Mesenchymal stem cell (in vitro differentiated cells and primary cell): ENCODE results near the gene TIMM22.
"Not testable (repeated sequence)": the region's sequence is repeated elsewhere in the genome, so short reads cannot be mapped to it uniquely, and the experiment has no call there.

Experiments
- DNase-seq: peaks from one replicate; pipeline ENCODE4 v3.0.0-alpha.2; 2013
- H2AFZ ChIP-seq: one replicate; pipeline ENCODE4 v1.6.1; 2013; ENCODE audit warnings: low read depth, mild to moderate bottlenecking, control low read depth, inconsistent platforms, low read length, moderate library complexity
- H2AK5ac ChIP-seq: 2 replicates; pipeline ENCODE4 v1.6.1; 2013; ENCODE audit warnings: low read length, moderate library complexity, mild to moderate bottlenecking, inconsistent platforms; ENCODE audit not compliant: severe bottlenecking
- H2BK120ac ChIP-seq: one replicate; pipeline ENCODE4 v1.6.1; 2013; ENCODE audit warnings: low read depth, mild to moderate bottlenecking, inconsistent platforms, low read length, moderate library complexity
- H2BK12ac ChIP-seq, 2 experiments: one replicate each; pipeline ENCODE4 v1.6.1; 2013; ENCODE audit warnings: inconsistent platforms in 2 of 2, low read length in 2 of 2, mild to moderate bottlenecking in 2 of 2, moderate library complexity in 2 of 2, control low read depth in 1 of 2
- H2BK15ac ChIP-seq: one replicate; pipeline ENCODE4 v1.6.1; 2013; ENCODE audit warnings: mild to moderate bottlenecking, low read depth, inconsistent platforms; ENCODE audit not compliant: poor library complexity, severe bottlenecking
- H2BK5ac ChIP-seq: 2 replicates; pipeline ENCODE4 v1.6.1; 2013; ENCODE audit warnings: low read depth, mild to moderate bottlenecking, low read length, control low read depth, inconsistent platforms; ENCODE audit not compliant: poor library complexity, severe bottlenecking
- H3K14ac ChIP-seq, 2 experiments: one replicate each; pipeline ENCODE4 v1.6.1; 2013; ENCODE audit warnings: inconsistent platforms in 2 of 2, low read length in 2 of 2, control low read depth in 1 of 2, mild to moderate bottlenecking in 1 of 2, moderate library complexity in 1 of 2
- H3K18ac ChIP-seq, 2 experiments: one replicate each; pipeline ENCODE4 v1.6.1; 2013; ENCODE audit warnings: inconsistent platforms in 2 of 2, low read length in 2 of 2, control low read depth in 1 of 2, low read depth in 1 of 2, mild to moderate bottlenecking in 1 of 2
- H3K23ac ChIP-seq, 2 experiments: one replicate each; pipeline ENCODE4 v1.6.1; 2013; ENCODE audit warnings: inconsistent platforms in 2 of 2, low read length in 2 of 2, mild to moderate bottlenecking in 2 of 2, moderate library complexity in 2 of 2, control low read depth in 1 of 2
- H3K27ac ChIP-seq: 2 replicates; pipeline ENCODE4 v1.5.1; 2013; ENCODE audit warnings: mild to moderate bottlenecking, moderate library complexity, low read length, control low read depth, inconsistent platforms; ENCODE audit not compliant: poor library complexity, severe bottlenecking
- H3K27me3 ChIP-seq, 2 experiments: 2 replicates each; pipeline versions ENCODE4 v1.6.1 to v1.7.0; 2013; ENCODE audit warnings: low read length in 2 of 2, mild to moderate bottlenecking in 2 of 2, moderate library complexity in 2 of 2, control low read depth in 1 of 2, inconsistent platforms in 1 of 2; ENCODE audit not compliant: control insufficient read depth in 1 of 2, insufficient read depth in 1 of 2
- H3K36me3 ChIP-seq, 2 experiments: 2 replicates each; pipeline versions ENCODE4 v1.6.1 to v1.7.0; 2013; ENCODE audit warnings: low read length in 2 of 2, control low read depth in 1 of 2, inconsistent platforms in 1 of 2, low read depth in 1 of 2, mild to moderate bottlenecking in 1 of 2; ENCODE audit not compliant: insufficient read depth in 2 of 2, control insufficient read depth in 1 of 2
- H3K4ac ChIP-seq, 2 experiments: one replicate each; pipeline ENCODE4 v1.6.1; 2013; ENCODE audit warnings: inconsistent platforms in 2 of 2, low read length in 2 of 2, mild to moderate bottlenecking in 2 of 2, moderate library complexity in 2 of 2, control low read depth in 1 of 2, low read depth in 1 of 2
- H3K4me1 ChIP-seq: 2 replicates; pipeline ENCODE4 v1.6.1; 2013; ENCODE audit warnings: low read depth, low read length, control low read depth; ENCODE audit not compliant: control insufficient read depth, insufficient read depth
- H3K4me2 ChIP-seq: 2 replicates; pipeline ENCODE4 v1.6.1; 2013; ENCODE audit warnings: low read length, mild to moderate bottlenecking, inconsistent platforms; ENCODE audit not compliant: poor library complexity, severe bottlenecking
- H3K4me3 ChIP-seq, 2 experiments: 2 replicates each; pipeline versions ENCODE4 v1.5.1 to v1.7.0; 2013; ENCODE audit warnings: low read length in 2 of 2, mild to moderate bottlenecking in 2 of 2, control low read depth in 1 of 2, low read depth in 1 of 2; ENCODE audit not compliant: insufficient read depth in 1 of 2
- H3K79me1 ChIP-seq: replicated peaks from 2 replicates; pipeline ENCODE4 v1.6.1; 2013; ENCODE audit warnings: mild to moderate bottlenecking, control low read depth, low read length, inconsistent platforms; ENCODE audit not compliant: poor library complexity, severe bottlenecking
- H3K9ac ChIP-seq: 2 replicates; pipeline ENCODE4 v1.7.0; 2013; ENCODE audit warnings: mild to moderate bottlenecking, low read length, moderate library complexity
- H3K9me3 ChIP-seq: 2 replicates; pipeline ENCODE4 v1.7.0; 2013; ENCODE audit warnings: mild to moderate bottlenecking, low read length; ENCODE audit not compliant: control insufficient read depth
- H4K8ac ChIP-seq: one replicate; pipeline ENCODE4 v1.6.1; 2013; ENCODE audit warnings: inconsistent platforms, mild to moderate bottlenecking, low read length, moderate library complexity
- H4K91ac ChIP-seq: one replicate; pipeline ENCODE4 v1.6.1; 2013; ENCODE audit warnings: mild to moderate bottlenecking, low read length, inconsistent platforms
- WGBS: methylation state at CpG from one replicate; pipeline ENCODE4 v1.1.7; 2013; ENCODE audit warnings: mixed read lengths; 5-methylcytosine and 5-hydroxymethylcytosine counted together

The TIMM22 gene

GRCh38 chr17:992933-993332 lies 4.0 kb upstream of the TIMM22 start:
- Histone ChIP-seq H3K14ac (no peak overlapping the region), H2BK120ac (no peak overlapping the region), H3K36me3 (peaks cover 0 to 3% of the 10 kb centered on the region in 2 experiments), H3K4me3 (no peak overlapping the region), H4K91ac (no peak overlapping the region), H2AK5ac (peak overlapping the region; percentile 22), H3K79me1 (peaks cover 2% of the 10 kb centered on the region), H3K27me3 (no peaks in the 10 kb centered on the region), H3K4ac (no peak overlapping the region), H3K9ac (no peak overlapping the region), H3K9me3 (no peaks in the 10 kb centered on the region), H2BK5ac (no peak overlapping the region), H2BK12ac (no peak overlapping the region), H3K4me2 (no peak overlapping the region), H3K23ac (no peak overlapping the region), H3K27ac (no peak overlapping the region), H2BK15ac (no peak overlapping the region), H3K18ac (no peak overlapping the region), H2AFZ (no peak overlapping the region), H4K8ac (no peak overlapping the region), H3K4me1 (peaks cover 5% of the 10 kb centered on the region)
- peak; percentile 46 for DNase-seq
- 60% methylated on average over 12 of the region's 13 CpGs for WGBS

- H3K14ac ChIP-seq, H3K4ac ChIP-seq, H2BK12ac ChIP-seq, H2BK15ac ChIP-seq, H3K27me3 ChIP-seq, DNase-seq, H2AFZ ChIP-seq, H4K8ac ChIP-seq, H3K9me3 ChIP-seq, H3K23ac ChIP-seq, H2BK120ac ChIP-seq, H3K79me1 ChIP-seq, H3K4me1 ChIP-seq, H3K18ac ChIP-seq, H4K91ac ChIP-seq, H3K4me3 ChIP-seq, H3K9ac ChIP-seq, H2BK5ac ChIP-seq: not testable (repeated sequence)
- H2AK5ac ChIP-seq: peak overlapping the region; percentile 74
- peak overlapping the region; percentile 84 for H3K27ac ChIP-seq
- 86% methylated on average over 8 of the region's 8 CpGs for WGBS
- H3K4me2 ChIP-seq: peak overlapping the region; percentile 29
- peaks cover 11 to 18% of the 10 kb centered on the region in 2 experiments for H3K36me3 ChIP-seq
Measured at GRCh38 chr17:995324-995723, 1.6 kb upstream of the TIMM22 start.

- Histone ChIP-seq H3K9ac (peak overlapping the region; percentile 100), H2BK120ac (no peak overlapping the region), H3K4me3 (peak overlapping the region in 1 of 2 experiments; percentile 100), H2AK5ac (no peak overlapping the region), H3K23ac (no peak overlapping the region), H2AFZ (no peak overlapping the region), H3K27ac (no peak overlapping the region), H3K9me3 (no peaks in the 10 kb centered on the region), H3K4ac (no peak overlapping the region), H3K36me3 (peaks cover 31 to 40% of the 10 kb centered on the region in 2 experiments), H3K4me2 (peak overlapping the region; percentile 61), H3K18ac (no peak overlapping the region), H3K4me1 (peaks cover 29% of the 10 kb centered on the region), H4K8ac (no peak overlapping the region), H2BK12ac (peak overlapping the region in 1 of 2 experiments; percentile 19), H3K79me1 (peaks cover 5% of the 10 kb centered on the region), H3K14ac (no peak overlapping the region), H4K91ac (no peak overlapping the region), H3K27me3 (no peaks in the 10 kb centered on the region), H2BK15ac (no peak overlapping the region), H2BK5ac (no peak overlapping the region)
- DNase-seq: no peak
- WGBS: 82% methylated on average over 2 of the region's 2 CpGs
Measured at GRCh38 chr17:998111-998510, 1.2 kb downstream of the TIMM22 start.

- no peaks in the 10 kb centered on the region for H3K27me3 ChIP-seq
- H3K18ac ChIP-seq: peak overlapping the region; percentile 4 to 54
- peaks cover 13% of the 10 kb centered on the region for H3K79me1 ChIP-seq
- no peak overlapping the region for H2BK5ac ChIP-seq
- H3K36me3 ChIP-seq: peaks cover 56 to 67% of the 10 kb centered on the region in 2 experiments
- no peak overlapping the region for H2BK120ac ChIP-seq
- peak overlapping the region; percentile 71 for H3K27ac ChIP-seq
- no peak overlapping the region for H3K4me3 ChIP-seq
- H4K91ac ChIP-seq: peak overlapping the region; percentile 0
- no peak overlapping the region for H2AFZ ChIP-seq
- no peak overlapping the region for H3K23ac ChIP-seq
- DNase-seq: peak; percentile 88
- peak overlapping the region; percentile 41 for H2BK15ac ChIP-seq
- peak overlapping the region in 1 of 2 experiments; percentile 31 for H2BK12ac ChIP-seq
- no peaks in the 10 kb centered on the region for H3K9me3 ChIP-seq
- no peak overlapping the region for H3K4ac ChIP-seq
- peak overlapping the region; percentile 19 for H4K8ac ChIP-seq
- H2AK5ac ChIP-seq: peak overlapping the region; percentile 16
- WGBS: 55% methylated on average over 15 of the region's 15 CpGs
- no peak overlapping the region for H3K4me2 ChIP-seq
- H3K14ac ChIP-seq: peak overlapping the region in 1 of 2 experiments; percentile 26
- peak overlapping the region; percentile 71 for H3K9ac ChIP-seq
- peaks cover 42% of the 10 kb centered on the region for H3K4me1 ChIP-seq
Measured at GRCh38 chr17:1000597-1001461, 3.9 kb downstream of the TIMM22 start.
